Hematopoietic multipotent progenitor cell (in vitro differentiated cells): Measurements from ENCODE around the gene CUL4A. TPM values are rescaled to one million over a fixed set of nuclear protein-coding genes. Genes with fewer than 3 reads are reported as not detected.

Experiments
- DNase-seq, 3 donors: peaks; one replicate each; pipeline ENCODE4 v3.0.0-alpha.2; 2011 to 2015; ENCODE audit warnings: low read depth in 2 of 3, low spot score in 2 of 3
- total RNA-seq: library from RNA; depleted of rRNA; stranded (reverse); fragments of >200 nt; gene quantifications from one replicate; pipeline ENCODE4 v1.2.3, GENCODE V29; 2012

The CUL4A gene
- total RNA-seq, 1 donor, result 93.4 TPM

DNA sequence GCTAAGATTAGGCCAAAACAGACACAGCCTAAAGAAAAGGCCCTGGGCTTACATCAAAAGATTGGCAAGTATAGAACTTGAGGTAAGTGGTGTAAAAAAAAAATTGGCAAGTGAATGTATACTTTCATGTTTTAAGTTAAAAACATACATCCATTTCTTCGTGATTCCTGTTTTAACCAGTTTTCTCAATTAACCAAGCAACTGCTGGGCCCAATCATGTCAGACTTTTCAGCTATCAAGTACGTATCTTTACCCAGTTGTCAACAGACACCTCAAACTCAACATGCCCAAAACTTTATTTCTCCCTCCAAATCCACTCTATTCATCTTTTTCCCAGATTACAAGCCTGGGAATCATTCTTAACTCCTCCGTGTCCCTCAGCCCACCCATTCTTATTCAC, 2.0 kb upstream of the CUL4A start:
- DNase-seq, result no peak

DNA sequence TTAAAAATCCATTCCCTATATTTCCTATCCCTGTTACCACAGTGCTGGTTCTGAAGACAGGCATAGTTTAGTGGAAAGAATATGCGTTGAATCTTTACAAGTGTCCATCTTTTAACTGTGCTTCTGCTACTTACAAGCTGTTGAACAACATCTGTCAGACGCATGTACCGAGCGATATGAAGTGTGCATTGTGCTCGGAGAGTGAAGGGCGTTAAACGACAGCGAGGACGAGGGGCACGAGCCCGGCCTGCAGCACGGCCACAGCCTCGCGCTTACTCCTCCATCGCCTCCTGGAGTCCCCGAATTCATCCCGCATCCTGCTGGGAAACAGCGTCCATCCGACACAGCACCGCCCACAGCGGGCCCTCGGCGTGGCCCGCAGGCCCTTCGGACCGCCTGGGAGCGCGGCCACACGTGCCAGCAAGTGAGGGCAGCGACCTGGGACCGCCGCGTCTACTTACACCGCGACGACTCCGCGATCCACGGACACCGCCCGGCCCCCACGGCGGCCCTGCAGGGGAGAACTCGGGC, 1.5 kb upstream of the CUL4A start:
- peak; percentile 13 to 39 (median 17) for DNase-seq

DNA sequence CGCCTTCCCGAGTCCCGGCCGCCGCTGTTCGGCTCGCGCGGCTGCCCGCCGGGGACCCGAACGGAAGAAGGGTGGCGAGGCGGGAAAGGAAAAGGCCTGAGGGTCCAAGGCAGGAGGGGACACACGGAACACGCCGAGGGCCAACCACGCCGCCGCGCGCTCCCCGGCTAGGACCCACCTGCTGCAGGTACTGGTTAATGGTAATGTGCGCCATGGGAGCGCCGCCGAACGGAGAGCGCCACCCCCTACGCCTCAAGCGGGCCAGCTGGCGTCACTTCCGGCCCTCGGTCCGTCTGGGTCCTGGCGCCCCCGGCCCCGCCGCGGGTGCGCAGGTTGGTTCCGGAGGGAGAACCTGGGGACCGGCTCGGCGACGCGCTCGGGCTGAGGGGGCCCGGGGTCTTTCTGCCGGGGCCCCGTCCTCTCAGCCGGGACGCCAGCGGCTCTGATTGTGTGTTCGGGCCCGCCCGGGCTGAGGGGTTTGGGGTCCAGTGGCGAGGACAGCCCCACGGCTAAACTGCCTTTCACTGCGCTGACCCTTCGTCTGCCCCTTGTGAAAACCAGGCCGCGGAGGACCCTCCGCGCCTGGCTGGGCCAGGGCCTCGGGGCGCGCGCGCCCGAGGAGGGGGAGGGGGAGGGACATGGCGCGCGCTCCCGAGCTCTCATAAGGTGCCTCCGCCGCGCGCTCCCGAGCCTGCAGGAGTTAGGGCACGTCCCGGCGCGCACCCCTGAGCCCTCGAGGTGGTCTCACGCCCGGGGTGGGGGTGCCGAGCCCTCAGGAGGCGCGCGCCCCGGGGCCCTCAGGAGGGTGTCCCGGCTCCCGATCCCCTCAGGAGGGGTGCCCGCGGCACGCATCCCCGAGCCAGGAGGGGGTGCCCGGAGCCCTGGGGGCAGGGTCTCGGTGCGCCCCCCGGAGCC, 735 bp upstream of the CUL4A start, which contains the start of gene PCID2:
TSS of gene PCID2 (minus strand) at position 249 of the 915 bp plus-strand sequence. CDS start at position 214, 35 bp downstream.
- peak; percentile 86 to 94 (median 90) for DNase-seq

DNA sequence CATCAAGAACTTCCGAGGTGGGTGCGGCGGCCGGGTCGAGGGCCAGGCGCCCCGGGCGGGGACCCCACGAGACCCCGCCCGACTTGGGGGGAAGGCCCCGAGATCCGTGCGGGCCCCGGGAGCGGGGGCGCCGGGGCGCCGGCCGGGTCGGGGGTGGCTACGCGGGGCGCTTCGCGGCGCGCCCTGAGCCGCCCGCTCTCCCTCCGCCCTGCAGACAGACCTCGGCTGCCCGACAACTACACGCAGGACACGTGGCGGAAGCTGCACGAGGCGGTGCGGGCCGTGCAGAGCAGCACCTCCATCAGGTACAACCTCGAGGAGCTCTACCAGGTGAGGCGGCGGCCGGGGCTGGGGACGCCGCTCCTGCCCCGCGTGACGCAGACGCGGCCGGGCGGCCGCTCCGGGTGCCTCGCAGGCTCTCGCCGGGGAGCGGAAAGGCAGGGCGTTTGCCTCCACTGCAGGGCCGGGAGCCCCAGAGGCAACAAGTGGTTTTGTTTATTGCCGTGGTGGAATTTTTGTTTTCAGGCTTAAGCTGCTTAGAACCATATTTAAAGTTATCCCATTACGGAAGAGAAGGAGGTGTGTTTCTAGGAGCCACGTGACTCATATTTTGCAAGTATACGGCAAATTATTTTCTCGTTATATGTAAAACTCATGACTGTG, 477 bp downstream of the CUL4A start:
- peak; percentile 59 to 77 (median 69) for DNase-seq

DNA sequence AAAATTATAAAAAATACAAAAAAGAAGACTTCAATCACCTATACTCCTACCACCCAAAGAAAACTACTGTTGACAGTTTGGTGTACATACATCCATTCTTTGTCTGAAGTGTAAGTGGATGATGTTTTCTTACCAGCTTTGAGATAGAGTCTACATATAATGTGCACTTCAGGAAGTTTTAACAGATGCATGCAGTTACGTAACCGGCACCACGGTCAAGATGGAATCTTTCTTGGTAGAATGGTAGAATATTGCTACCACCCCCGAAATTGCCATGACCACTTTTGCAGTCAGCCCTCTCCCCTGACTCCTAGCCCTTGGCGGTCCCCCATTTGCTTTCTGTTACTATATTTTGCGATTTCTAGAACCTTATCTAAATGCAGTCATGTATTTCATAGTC, 1.4 kb downstream of the CUL4A start:
- DNase-seq, result no peak

DNA sequence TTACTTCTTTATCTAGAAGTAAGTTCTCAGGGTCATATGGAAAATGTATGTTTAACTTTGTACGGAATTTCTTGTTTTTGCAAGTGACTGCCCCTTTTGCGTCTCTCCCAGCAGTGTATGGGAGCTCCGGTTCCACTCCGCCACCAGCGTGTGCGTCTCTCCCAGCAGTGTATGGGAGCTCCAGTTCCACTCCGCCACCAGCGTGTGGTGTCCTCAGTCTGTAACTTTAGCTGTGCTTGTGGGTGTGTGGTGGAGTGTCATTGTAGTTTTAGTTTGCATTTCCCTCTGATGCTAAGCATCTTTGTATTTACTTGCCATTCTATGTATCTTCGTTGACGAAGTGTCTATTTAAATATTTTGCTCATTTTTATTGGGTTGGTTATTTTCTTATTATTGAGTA, 2.4 kb downstream of the CUL4A start:
- DNase-seq, result peak in 2 of 3 donors; percentile 40 to 44

DNA sequence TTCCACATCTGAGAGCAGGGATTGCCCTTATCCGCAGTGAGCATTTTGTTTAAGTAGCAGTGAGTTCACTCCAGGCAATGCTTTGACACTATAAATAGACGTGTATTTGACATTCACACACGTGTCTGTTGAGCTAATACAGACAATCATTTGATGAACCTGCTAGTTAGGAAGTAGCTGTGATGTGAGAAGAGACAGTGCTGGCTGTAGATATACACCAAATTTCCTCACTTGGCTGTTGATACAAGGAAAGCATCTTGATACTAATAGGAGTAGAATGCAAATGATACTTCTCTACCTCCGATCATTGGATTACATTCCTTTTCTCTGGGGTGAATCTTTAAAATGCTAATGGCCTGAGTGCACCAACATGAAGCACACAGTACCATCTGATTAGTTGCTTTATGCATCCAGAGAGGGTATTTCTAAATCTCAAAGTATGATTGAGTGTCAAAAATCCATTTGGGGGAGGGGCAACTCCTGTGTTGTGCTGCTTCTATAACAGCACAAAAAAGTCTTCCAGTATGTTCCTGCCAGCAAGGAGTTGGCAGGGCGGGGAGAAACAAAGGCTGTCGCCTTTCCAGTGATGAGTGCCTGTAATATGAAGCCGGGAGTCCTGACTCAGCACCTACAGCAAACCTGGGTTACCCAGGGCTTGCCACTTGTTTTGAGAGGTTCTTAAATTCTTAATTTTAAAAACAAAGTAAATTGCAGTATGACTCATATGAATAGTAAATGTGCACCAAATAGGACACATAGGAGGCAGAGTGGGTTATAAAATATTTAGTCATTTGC, 7.0 kb downstream of the CUL4A start:
- no peak for DNase-seq

DNA sequence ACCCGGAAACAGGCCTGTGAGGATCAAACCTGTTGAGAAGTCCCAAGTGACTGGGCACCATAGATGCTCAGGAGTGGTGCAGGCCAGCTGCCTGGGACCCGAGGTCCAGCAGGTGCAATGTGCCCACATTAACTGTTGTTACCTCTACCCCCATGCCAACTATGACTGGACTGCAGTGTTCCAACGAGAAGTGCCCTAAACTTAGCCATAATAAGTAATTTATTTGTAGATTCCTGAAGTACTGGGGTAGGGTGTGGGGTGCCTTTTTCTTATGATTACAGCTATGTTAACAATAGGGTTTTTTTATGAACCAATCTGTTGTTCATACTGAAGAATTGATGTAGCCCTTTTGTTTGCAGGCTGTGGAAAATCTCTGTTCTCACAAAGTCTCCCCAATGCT, 9.2 kb downstream of the CUL4A start:
- no peak for DNase-seq

DNA sequence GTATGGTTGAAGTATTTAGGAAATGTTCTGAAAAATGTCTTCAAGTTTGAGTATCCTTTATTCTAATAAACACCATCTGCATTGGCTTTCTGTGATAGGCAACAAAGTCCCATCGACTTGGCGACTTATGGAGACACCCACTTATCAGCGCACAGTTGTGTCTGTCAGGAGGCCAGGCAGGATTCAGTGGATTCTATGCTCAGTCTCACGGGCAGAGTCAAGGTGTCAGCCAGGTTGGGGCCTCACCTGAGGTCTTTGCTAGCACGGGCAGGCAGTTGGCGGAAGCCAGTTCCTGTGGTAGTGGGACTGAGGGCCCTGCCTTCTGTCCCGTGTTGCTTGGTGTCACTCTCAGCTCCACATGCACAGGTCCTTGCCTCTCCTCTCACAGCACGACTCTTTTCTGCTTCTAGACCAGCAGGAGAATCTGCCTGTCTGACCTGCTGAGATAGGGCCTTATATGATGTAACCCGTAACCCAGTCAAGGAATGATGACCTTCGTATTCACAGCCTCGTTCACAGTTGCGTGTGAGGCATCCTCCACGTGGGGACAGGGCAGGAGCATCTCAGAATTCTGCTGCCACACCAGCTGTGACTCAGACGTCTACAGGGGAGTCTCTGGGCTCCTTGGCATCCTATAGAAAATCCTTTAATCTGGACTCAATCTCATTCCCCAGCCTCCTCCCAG, 10.0 kb downstream of the CUL4A start:
- no peak for DNase-seq

DNA sequence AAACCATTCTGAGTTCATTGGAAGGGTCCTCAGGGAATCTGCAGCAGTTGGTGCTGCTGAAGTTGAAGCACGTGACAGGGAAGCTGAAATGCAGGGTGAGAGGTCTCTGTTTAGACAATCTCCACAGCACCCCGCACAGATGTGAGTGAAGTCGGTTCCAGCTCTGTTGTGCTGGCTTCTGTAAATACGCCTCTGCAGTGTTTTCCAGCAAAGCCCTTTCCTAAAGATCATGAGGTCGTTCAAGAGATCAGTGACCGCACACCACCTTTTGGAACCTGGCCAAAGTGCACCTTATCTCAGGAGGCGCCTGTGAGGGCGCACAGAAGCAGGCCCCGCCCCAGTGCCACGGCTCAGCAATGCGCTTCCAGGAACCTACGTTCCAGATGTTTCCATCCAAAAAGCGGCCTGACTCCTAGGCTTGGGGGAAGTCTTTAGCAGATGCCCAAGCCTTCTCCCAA, 10.8 kb downstream of the CUL4A start:
- DNase-seq, result no peak

DNA sequence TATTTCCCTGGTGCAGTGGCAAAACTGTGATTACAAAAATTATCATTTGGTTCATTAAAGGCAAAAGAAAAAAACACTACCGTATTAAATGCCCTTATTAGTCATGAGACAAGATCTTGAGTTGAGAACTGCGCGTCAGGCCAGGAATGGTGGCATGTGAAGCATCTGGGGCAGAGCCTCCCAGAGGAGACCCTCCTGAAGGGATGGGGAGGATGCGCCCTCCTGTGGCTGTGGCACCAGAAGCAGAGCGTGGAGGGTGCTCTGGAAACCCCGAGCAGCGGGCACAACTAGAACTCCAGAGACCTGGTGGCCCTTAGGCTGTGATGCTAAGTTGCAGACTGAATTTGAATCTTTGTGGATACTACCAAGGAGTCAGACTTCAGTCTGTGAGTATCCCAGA, 11.5 kb downstream of the CUL4A start:
- DNase-seq, result no peak

DNA sequence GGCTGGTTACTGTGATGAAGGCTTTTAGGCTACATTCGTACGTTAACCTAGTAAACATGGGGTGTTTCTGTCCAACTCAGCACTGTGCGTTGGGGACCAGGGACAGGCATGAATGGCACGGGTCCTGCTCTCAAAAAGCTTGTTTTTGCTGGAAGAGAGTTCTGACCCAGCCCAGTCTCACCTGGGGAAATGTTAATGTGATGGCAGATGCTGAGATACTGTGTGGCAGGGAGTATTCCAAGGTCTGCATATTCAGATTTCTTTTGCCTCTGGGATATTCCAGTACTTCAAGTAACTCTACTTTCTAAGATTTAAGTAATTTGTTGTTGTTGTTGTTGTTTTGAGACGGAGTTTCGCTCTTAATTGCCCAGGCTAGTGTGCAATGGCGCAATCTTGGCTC, 13.7 kb downstream of the CUL4A start:
- DNase-seq, result no peak

DNA sequence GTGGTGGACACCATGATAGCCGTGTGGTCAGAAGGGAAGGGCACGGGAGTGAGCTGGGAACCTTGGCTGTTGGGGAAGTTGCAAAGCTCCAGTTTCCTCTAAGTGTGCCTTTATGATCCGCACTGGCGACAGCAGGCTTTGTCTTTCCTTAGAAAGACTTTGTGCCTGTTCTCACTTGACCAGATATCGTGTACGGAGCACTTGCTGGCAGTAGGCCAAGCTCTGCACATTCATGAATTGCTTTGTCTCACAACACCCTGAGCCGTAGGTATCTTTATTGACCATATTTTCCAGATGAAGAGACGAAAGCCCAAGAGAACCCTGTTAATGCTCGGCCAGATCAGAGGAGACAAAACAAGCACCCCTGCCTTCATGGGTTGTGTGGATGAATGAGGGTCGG, 15.1 kb downstream of the CUL4A start:
- no peak for DNase-seq

DNA sequence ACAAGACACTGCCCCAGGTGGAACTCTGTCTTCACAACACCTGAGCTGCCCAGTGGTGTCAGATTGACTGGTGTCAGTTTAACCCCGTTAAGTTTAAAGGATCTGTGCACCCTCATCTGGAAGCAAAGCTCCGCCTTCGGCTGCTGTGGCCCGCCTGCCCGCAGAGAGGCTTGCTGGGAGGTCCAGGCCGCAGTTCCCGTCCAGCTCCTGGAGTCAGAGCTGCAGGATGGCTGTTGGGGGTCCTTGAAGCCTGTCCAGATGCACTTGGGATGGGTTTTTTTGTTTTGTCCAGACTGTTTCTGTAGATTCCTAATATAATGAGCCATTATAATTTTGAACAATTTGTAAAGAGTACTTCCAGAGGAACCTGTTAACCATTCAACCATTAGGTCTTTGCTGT, 16.1 kb downstream of the CUL4A start:
- no peak for DNase-seq

DNA sequence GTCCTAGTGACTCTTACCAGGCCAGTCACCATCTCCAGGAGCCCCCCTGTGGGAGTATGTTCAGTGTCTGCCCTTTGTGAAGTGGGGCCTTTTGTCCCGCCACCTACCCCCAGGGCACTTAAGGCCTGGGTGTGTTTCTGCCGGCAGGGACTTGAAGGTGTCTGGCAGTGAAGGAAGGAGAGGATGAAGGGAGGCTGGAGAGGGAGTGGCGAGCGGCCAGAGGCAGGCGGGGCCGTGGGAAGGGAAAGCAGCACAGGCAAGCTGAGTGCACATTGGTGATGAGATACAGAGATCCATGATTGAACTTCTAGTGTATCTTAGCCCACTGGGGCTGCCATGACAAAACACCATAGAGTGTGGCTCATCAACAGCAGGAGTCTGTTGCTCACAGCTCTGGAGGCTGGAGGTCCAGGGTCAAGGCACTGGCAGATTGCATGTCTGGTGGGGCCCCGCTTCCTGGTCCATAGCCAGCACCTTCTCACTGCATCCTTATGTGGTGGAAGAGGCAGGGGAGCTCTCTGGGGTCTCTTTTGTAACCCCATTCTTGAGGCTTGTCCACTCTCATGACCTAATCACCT, 17.5 kb downstream of the CUL4A start:
- DNase-seq, result no peak

DNA sequence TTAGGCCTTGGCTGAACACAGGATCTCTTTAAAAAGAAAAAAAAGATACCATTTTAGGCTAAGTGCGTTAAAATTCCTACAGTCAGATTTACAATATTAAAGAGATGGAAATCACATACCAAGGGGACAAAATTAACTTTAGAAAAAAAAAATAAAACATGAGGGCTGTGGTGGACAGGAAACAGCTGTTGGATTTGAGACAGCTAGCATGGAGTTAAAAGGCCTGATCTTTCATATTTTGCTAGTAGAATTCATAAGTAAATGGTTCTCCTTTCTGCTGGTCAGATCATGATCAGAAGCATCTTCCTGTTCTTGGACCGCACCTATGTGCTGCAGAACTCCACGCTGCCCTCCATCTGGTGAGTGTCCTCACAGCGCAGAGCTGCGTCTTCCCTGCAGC, 19.7 kb downstream of the CUL4A start:
- no peak for DNase-seq

DNA sequence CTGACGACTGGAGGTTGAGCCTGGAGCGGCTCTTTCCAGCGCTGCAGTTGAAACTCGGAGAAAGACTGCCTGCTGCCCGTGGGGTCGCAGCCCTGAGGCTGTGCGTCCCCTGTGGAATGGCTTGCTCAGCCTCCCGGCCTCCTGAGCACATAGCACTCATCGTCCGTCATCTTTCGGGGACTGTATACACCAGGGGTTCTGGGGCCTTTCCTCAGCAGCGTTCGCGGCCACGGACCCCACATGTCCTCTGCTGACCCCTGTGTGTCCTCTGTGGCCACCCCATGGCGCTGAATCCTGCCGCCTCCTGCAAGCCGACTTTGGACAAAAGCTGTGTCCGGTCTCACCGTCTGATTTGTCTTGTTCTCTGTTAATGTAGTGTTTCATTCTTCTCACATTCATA, 20.4 kb downstream of the CUL4A start:
- DNase-seq, result no peak

DNA sequence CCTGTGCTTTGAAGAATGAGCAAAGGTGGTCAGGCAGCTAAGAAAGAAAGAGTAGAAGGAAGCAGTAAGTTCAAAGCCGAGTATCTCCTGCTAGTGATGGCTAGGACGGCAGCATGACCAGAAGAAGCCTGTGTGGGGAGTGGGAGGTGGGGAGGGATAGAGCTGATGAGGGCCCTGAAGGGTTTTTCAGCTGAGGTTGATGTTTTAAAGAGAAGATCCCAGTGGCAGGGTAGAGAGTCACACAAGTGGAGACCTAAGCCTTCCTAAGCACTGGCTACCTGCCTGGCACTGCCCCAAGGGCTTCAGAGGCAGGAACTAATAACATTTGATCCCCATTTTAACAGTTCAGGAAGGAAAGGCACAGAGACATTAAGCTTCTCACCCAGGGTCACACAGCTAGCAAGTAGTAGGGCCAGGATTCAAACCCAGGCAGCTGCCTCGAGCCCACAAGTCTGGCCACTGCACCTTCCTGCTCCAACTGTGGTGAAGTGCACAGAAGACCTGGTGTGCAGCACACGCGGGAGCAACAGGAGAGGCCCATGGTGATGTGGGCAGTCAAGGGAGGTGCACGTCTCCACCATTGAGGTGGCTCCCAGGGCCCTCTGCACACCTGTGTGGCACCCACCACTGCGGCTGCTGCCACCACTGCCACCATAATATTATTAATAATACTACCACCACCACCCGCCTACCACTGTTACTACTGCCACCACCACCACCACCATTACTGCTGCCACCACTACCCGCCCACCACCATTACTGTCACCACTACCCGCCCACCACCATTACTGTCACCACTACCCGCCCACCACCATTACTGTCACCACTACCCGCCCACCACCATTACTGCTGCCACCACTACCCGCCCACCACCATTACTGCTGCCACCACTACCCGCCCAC, 22.1 kb downstream of the CUL4A start:
- DNase-seq, result no peak
